Measurements from ENCODE around the gene FAM114A1. TPM values are rescaled to one million over a fixed set of nuclear protein-coding genes. Genes with fewer than 3 reads are reported as not detected.

Gene FAM114A1
- total RNA-seq, 1 donor from 2014 or later: 159 TPM

- Histone ChIP-seq H2AFZ (ENCODE audit: low read depth, low read length) (no peak overlapping the region), H3K4me1 (ENCODE audit: insufficient read depth, low read length) (peaks cover 45% of the 10 kb centered on the region), H3K27me3 (ENCODE audit: insufficient read depth, low read length) (no peaks in the 10 kb centered on the region), H3K79me2 (ENCODE audit: insufficient read depth, low read length) (peaks cover 62% of the 10 kb centered on the region), H3K4me3 (ENCODE audit: insufficient read depth, low read depth, low read length) (peak overlapping the region; percentile 94), H3K36me3 (ENCODE audit: insufficient read depth, low read length) (peaks cover 27% of the 10 kb centered on the region), H3K9me3 (ENCODE audit: insufficient read depth, low read depth, low read length) (no peaks in the 10 kb centered on the region), H3K4me2 (ENCODE audit: low read length) (peak overlapping the region; percentile 98), H3K27ac (ENCODE audit: low read depth, low read length) (peak overlapping the region; percentile 98), H4K20me1 (ENCODE audit: insufficient read depth, low read length) (peaks cover 29% of the 10 kb centered on the region), H3K9ac (ENCODE audit: low read length) (peak overlapping the region; percentile 100)
- H3K9me3 Mint-ChIP-seq (ENCODE audit: unreplicated experiment): no peaks in the 10 kb centered on the region
- peak overlapping the region; percentile 96 for H3K27ac Mint-ChIP-seq (ENCODE audit: unreplicated experiment)
- peaks cover 7% of the 10 kb centered on the region for H3K36me3 Mint-ChIP-seq (ENCODE audit: low read depth, unreplicated experiment)
- peak overlapping the region; percentile 94 for H3K4me3 Mint-ChIP-seq (ENCODE audit: unreplicated experiment)
- H3K4me1 Mint-ChIP-seq (ENCODE audit: low read depth, unreplicated experiment): peaks cover 27% of the 10 kb centered on the region
- TF ChIP-seq CTCF (IDR thresholded peaks at IDR 0.05; ENCODE audit: insufficient read depth, low read depth, low read length) (no peak), EZH2 (IDR thresholded peaks at IDR 0.05; ENCODE audit: insufficient read depth, low read length) (no peak)
- H3K27me3 Mint-ChIP-seq (ENCODE audit: low read depth, unreplicated experiment): no peaks in the 10 kb centered on the region
- DNase-seq (ENCODE audit: low read depth) (no peak), FAIRE-seq (no peak)
Measured at GRCh38 chr4:38868059-38868960, 704 bp downstream of the FAM114A1 start.

- Histone ChIP-seq H3K36me3 (ENCODE audit: insufficient read depth, low read length) (peaks cover 29% of the 10 kb centered on the region), H3K79me2 (ENCODE audit: insufficient read depth, low read length) (peaks cover 74% of the 10 kb centered on the region), H3K9ac (ENCODE audit: low read length) (peak overlapping the region; percentile 100), H3K27me3 (ENCODE audit: insufficient read depth, low read length) (no peaks in the 10 kb centered on the region), H3K4me1 (ENCODE audit: insufficient read depth, low read length) (peaks cover 45% of the 10 kb centered on the region), H3K27ac (ENCODE audit: low read depth, low read length) (peak overlapping the region; percentile 98), H3K4me3 (ENCODE audit: insufficient read depth, low read depth, low read length) (peak overlapping the region; percentile 94), H3K9me3 (ENCODE audit: insufficient read depth, low read depth, low read length) (no peaks in the 10 kb centered on the region), H2AFZ (ENCODE audit: low read depth, low read length) (no peak overlapping the region), H4K20me1 (ENCODE audit: insufficient read depth, low read length) (peaks cover 41% of the 10 kb centered on the region), H3K4me2 (ENCODE audit: low read length) (peak overlapping the region; percentile 98)
- TF ChIP-seq EZH2 (IDR thresholded peaks at IDR 0.05; ENCODE audit: insufficient read depth, low read length) (no peak), CTCF (IDR thresholded peaks at IDR 0.05; ENCODE audit: insufficient read depth, low read depth, low read length) (no peak)
- Mint-ChIP-seq H3K27ac (ENCODE audit: unreplicated experiment) (peak overlapping the region; percentile 96), H3K4me3 (ENCODE audit: unreplicated experiment) (peak overlapping the region; percentile 94), H3K36me3 (ENCODE audit: low read depth, unreplicated experiment) (peaks cover 8% of the 10 kb centered on the region), H3K9me3 (ENCODE audit: unreplicated experiment) (no peaks in the 10 kb centered on the region), H3K4me1 (ENCODE audit: low read depth, unreplicated experiment) (peaks cover 37% of the 10 kb centered on the region), H3K27me3 (ENCODE audit: low read depth, unreplicated experiment) (no peaks in the 10 kb centered on the region)
- no peak for DNase-seq (ENCODE audit: low read depth)
- peak; percentile 55 for FAIRE-seq
Measured at GRCh38 chr4:38869511-38869910, 1.9 kb downstream of the FAM114A1 start.
